ENCODE results near the gene EVI5L.

- TF ChIP-seq CTCF (conservative IDR thresholded peaks at IDR 0.05; ENCODE audit: low read depth, low read length): no peak
- TF ChIP-seq MAFK (IDR thresholded peaks at IDR 0.05; ENCODE audit: low read depth, low read length): no peak
- TF ChIP-seq POLR2A (IDR thresholded peaks at IDR 0.05; ENCODE audit: low read depth, low read length): no peak
- TF ChIP-seq RCOR1 (IDR thresholded peaks at IDR 0.05; ENCODE audit: insufficient replicate concordance, low read length): no peak
- no peak for TF ChIP-seq NFE2L2 (IDR thresholded peaks at IDR 0.05; ENCODE audit: low read depth, low read length)
- no peak for TF ChIP-seq FOS (IDR thresholded peaks at IDR 0.05; ENCODE audit: low read depth, low read length)
- TF ChIP-seq RAD21 (IDR thresholded peaks at IDR 0.05; ENCODE audit: low read length): no peak
- no peak for TF ChIP-seq USF2 (IDR thresholded peaks at IDR 0.05; ENCODE audit: low read depth, low read length)
- no peak for TF ChIP-seq CEBPB (IDR thresholded peaks at IDR 0.05; ENCODE audit: low read depth, low read length)
- TF ChIP-seq ELK1 (IDR thresholded peaks at IDR 0.05; ENCODE audit: borderline replicate concordance, low read depth, low read length): no peak
These were observed 12.8 kb downstream of the EVI5L start for GRCh38 chr19:7842661-7843294.
